SU-DHL-6 (cell line): ENCODE data around the gene EPHB1.

Experiments used
- H2AFZ ChIP-seq: fragments of 200-600 bp; sonication (generic); 2 replicates; pipeline ENCODE4 v1.6.1; 2014; ENCODE audit warnings: low read depth, mild to moderate bottlenecking, moderate library complexity, mixed read lengths, antibody characterized with exemption, low read length; ENCODE audit not compliant: severe bottlenecking
- H3F3A ChIP-seq: fragments of 200-600 bp; shearing (Covaris generic); 2 replicates; pipeline ENCODE4 v1.6.0; 2016; ENCODE audit warnings: antibody characterized with exemption, mild to moderate bottlenecking; ENCODE audit not compliant: insufficient read depth
- H3K27ac ChIP-seq: fragments of 200-600 bp; sonication (generic); 2 replicates; pipeline ENCODE4 v1.5.1; 2016; ENCODE audit warnings: low read depth, mild to moderate bottlenecking, low read length, moderate library complexity, mixed read lengths
- H3K27me3 ChIP-seq: fragments of 200-600 bp; sonication (generic), shearing (Covaris generic); 2 replicates; pipeline ENCODE4 v1.6.0; 2014; ENCODE audit warnings: mild to moderate bottlenecking, low read length
- H3K36me3 ChIP-seq: fragments of 200-600 bp; sonication (generic); 2 replicates; pipeline ENCODE4 v1.6.1; 2014; ENCODE audit warnings: mild to moderate bottlenecking, low read length, mixed read lengths
- H3K4me2 ChIP-seq: fragments of 300-600, 200-600 bp; shearing (Covaris generic), sonication (generic); 2 replicates; pipeline ENCODE4 v1.6.0; 2014; ENCODE audit warnings: low read length, low read depth, mild to moderate bottlenecking; ENCODE audit not compliant: poor library complexity, severe bottlenecking
- H3K4me3 ChIP-seq: fragments of 200-600 bp; sonication (generic); 2 replicates; pipeline ENCODE4 v1.5.1; 2014; ENCODE audit warnings: antibody characterized with exemption, low read length, mild to moderate bottlenecking, mixed read lengths; ENCODE audit not compliant: insufficient read depth, poor library complexity, severe bottlenecking
- H3K79me2 ChIP-seq: fragments of 200-600 bp; sonication (generic); 2 replicates; pipeline ENCODE4 v1.6.1; 2014; ENCODE audit warnings: mild to moderate bottlenecking, low read length, moderate library complexity; ENCODE audit not compliant: insufficient read depth
- H3K9ac ChIP-seq: fragments of 200-600 bp; sonication (generic); 2 replicates; pipeline ENCODE4 v1.7.0; 2014; ENCODE audit warnings: mild to moderate bottlenecking, low read length
- H3K9me2 ChIP-seq: fragments of 200-600 bp; sonication (generic); replicated peaks from 2 replicates; pipeline ENCODE4 v1.6.1; 2014; ENCODE audit warnings: low read length; ENCODE audit not compliant: insufficient read depth
- H3K9me3 ChIP-seq: fragments of 200-600 bp; sonication (generic); 2 replicates; pipeline ENCODE4 v1.6.1; 2014; ENCODE audit warnings: low read length, mixed read lengths; ENCODE audit not compliant: insufficient read depth
- H4K20me1 ChIP-seq: fragments of 200-600 bp; sonication (generic); 2 replicates; pipeline ENCODE4 v1.6.1; 2014; ENCODE audit warnings: low read depth, mild to moderate bottlenecking, antibody characterized with exemption, low read length, moderate library complexity, mixed read lengths
- CTCF ChIP-seq: fragments of 200-600 bp; sonication (generic); IDR thresholded peaks from one replicate; pipeline ENCODE4 v1.5.1; 2017; ENCODE audit warnings: antibody characterized with exemption, mild to moderate bottlenecking, low read length, moderate library complexity; ENCODE audit not compliant: insufficient read depth, poor library complexity, severe bottlenecking
- EZH2phosphoT487 ChIP-seq: fragments of 200-600 bp; sonication (generic), shearing (Covaris generic); conservative IDR thresholded peaks from 2 replicates; pipeline ENCODE4 v1.6.1; 2018; ENCODE audit warnings: mild to moderate bottlenecking, antibody characterized with exemption, low read length, moderate library complexity, mixed read lengths

EPHB1 gene

GRCh38 chr3:135190658-135191057 lies 395.6 kb downstream of the EPHB1 start:
- no peaks in the 10 kb centered on the region for H3F3A ChIP-seq
- H3K36me3 ChIP-seq: no peaks in the 10 kb centered on the region
- TF ChIP-seq CTCF: no peak
- TF ChIP-seq EZH2phosphoT487: no peak
- no peaks in the 10 kb centered on the region for H3K9me3 ChIP-seq
- no peaks in the 10 kb centered on the region for H4K20me1 ChIP-seq
- H2AFZ ChIP-seq: no peak overlapping the region
- no peaks in the 10 kb centered on the region for H3K27me3 ChIP-seq
- H3K27ac ChIP-seq: no peak overlapping the region
- H3K4me2 ChIP-seq: no peak overlapping the region
- no peaks in the 10 kb centered on the region for H3K9me2 ChIP-seq
- H3K4me3 ChIP-seq: no peak overlapping the region
- H3K9ac ChIP-seq: no peak overlapping the region
- no peaks in the 10 kb centered on the region for H3K79me2 ChIP-seq

DNA sequence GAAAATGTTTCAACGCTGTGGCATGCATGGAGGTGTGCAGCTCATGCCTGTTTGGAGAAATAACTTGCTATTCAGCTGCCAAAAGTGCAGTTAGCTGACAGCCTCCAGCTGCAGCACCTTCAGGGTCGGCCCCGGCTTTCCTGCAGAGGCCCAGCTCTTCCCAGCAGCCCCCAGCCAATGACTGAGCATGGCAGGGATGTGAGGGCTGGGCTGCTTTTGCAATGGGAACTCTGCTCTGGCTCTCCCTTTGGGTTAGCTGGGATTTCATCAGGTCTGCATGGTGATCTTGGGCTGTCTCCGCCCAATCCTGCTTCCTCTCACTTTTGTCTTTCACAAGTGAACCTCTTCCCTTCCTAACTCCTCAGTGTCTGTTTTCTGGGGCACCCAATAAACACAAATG lies 396.6 kb downstream of the EPHB1 start:
- no peak for TF ChIP-seq EZH2phosphoT487
- H3K27ac ChIP-seq: no peak overlapping the region
- H2AFZ ChIP-seq: no peak overlapping the region
- H3K36me3 ChIP-seq: no peaks in the 10 kb centered on the region
- H4K20me1 ChIP-seq: no peaks in the 10 kb centered on the region
- no peaks in the 10 kb centered on the region for H3K9me2 ChIP-seq
- H3K4me2 ChIP-seq: no peak overlapping the region
- H3F3A ChIP-seq: no peaks in the 10 kb centered on the region
- no peak overlapping the region for H3K4me3 ChIP-seq
- no peaks in the 10 kb centered on the region for H3K79me2 ChIP-seq
- no peak overlapping the region for H3K9ac ChIP-seq
- no peaks in the 10 kb centered on the region for H3K27me3 ChIP-seq
- H3K9me3 ChIP-seq: no peaks in the 10 kb centered on the region

DNA sequence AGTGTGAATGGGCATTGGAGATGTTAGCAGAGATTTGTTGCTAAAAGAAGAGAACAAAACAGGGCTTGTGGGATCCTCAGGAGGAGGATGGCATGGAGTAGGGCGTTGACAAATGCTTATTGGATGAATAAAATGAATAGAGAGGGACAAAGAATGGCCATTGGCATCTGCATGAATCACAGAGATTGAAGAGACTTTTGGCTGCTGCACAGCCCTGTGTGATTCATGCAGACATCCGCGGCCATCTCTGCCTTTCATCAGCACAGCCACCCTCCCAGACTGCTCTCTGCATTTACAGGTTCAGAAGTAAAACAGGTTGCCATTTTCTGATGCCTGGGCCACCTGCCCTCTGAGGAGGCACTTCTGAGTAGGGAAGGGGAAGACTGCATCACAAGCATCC lies 397.9 kb downstream of the EPHB1 start:
- no peak overlapping the region for H3K27ac ChIP-seq
- H3K79me2 ChIP-seq: no peaks in the 10 kb centered on the region
- H3K9me3 ChIP-seq: no peaks in the 10 kb centered on the region
- H3K4me3 ChIP-seq: no peak overlapping the region
- TF ChIP-seq CTCF (no peak), EZH2phosphoT487 (no peak)
- no peaks in the 10 kb centered on the region for H4K20me1 ChIP-seq
- no peak overlapping the region for H3K4me2 ChIP-seq
- no peaks in the 10 kb centered on the region for H3K9me2 ChIP-seq
- no peaks in the 10 kb centered on the region for H3K27me3 ChIP-seq
- H3K9ac ChIP-seq: no peak overlapping the region
- no peak overlapping the region for H2AFZ ChIP-seq
- H3K36me3 ChIP-seq: no peaks in the 10 kb centered on the region
- H3F3A ChIP-seq: no peaks in the 10 kb centered on the region

DNA sequence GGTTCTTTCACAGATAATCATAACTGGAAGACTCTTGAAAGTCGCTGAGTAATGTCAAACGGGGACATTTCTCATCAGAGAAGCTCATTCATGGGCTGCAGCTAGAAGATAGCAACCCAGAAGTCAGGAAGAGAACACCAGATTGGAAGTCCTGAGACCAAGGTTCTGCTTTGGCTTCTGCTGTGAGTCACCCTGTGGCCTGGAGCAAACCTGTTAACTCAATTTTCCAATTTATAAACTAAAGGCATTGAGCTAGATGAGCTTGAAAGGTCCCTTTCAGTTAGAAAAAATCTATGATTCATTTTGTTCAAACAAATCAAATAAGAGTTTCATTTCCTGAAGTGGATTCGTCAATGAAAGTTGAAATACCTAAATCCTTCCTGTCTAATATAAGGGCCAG lies 402.2 kb downstream of the EPHB1 start:
- Histone ChIP-seq H2AFZ (no peak overlapping the region), H3K9me2 (no peaks in the 10 kb centered on the region; the same call in 1 of the 2 replicates), H3K36me3 (no peaks in the 10 kb centered on the region), H3K4me2 (no peak overlapping the region), H3F3A (no peaks in the 10 kb centered on the region), H3K9ac (no peak overlapping the region), H4K20me1 (no peaks in the 10 kb centered on the region), H3K27me3 (no peaks in the 10 kb centered on the region), H3K27ac (no peak overlapping the region), H3K79me2 (no peaks in the 10 kb centered on the region), H3K9me3 (no peaks in the 10 kb centered on the region), H3K4me3 (no peak overlapping the region)
- TF ChIP-seq EZH2phosphoT487 (no peak), CTCF (no peak)
